GM18508 (cell line): Measurements from ENCODE around the gene PSMA3.
"Not testable (repeated sequence)": the region's sequence is repeated elsewhere in the genome, so short reads cannot be mapped to it uniquely, and the experiment has no call there.

ENCODE experiments used
- ATAC-seq: cut with Tn5 transposase; IDR thresholded peaks from one replicate; pipeline ENCODE4 v1.9.1; 2021; ENCODE audit warnings: moderate number of reproducible peaks; ENCODE audit not compliant: insufficient read depth, unreplicated experiment

Gene PSMA3

DNA sequence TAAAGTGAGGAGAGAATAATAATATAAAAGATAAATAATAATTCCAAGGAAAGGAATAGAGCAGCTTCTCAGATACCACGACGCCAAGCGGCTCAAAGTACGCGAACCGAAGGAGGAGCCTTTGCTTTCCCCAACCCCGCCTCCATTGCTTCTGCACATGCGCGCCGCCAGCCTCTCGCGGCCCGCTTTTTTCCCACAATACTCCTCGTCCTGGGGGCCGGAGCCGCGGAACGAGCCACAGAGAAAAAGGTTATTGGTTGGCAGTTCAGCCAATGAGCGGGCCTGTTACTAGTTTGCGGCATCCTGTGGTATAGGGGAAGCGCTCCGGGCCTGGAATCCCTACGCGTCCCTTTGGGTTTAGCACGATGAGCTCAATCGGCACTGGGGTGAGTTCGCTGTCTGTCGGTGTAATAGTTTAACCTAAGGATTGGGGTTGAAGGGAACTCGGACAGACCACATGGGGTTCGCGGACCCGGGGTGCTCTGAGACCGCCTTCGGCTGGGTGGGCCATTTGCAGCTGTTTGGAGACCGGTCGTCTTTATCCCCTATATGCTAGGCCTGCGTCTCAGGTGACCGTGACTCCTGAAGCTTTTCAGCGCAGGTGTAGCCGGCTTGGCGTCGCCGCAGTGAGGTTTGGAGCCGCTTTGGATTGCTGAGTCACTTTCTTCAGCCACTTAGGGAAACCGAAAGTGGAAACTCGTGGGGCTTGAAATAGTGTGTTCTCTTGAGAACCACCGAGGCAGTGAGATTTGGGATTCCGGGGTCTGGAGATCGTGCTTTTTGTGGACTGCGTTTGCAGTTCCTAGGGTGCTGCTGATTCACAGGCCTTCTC is at the start of gene PSMA3:
TSS of gene PSMA3 (plus strand) at position 288 of the 832 bp plus-strand sequence. CDS start at position 366, 78 bp downstream.
- ATAC-seq: peak; percentile 75

DNA sequence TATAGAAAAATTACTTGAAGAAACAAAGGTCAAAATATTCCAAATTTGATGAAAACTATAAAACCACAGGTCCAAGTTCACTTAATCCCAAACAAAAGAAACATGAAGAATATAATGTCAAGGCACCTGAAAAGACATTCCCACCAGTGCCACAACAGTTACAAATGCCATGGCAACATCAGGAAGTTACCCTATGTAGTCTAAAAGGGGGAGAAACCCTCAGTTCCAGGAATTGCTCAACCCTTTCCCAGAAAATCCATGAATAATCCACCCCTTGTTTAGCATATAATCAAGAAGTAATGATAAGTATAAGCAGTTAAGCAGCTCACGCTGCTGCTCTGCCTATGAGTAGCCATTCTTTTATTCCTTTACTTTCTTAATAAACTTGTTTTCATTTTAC is 48.4 kb upstream of the PSMA3 start:
- no peak for ATAC-seq

DNA sequence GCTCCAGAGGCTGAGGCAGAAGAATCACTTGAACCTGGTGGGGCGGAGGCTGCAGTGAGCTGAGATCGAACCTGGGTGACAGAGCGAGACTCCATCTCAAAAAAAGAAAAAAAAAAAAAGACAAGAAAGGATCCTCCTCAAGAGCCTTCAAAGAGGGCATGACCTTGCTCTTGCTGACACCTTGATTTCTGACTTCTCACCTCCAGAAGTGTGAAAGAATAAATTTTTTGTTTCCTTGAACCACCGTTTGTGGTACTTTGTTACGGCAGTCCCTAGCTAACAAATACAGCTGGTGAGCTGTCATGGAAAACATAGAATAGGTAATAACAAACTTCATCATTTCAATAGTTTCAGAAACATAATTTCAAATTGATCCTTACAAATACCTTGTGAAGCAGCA is 46.6 kb upstream of the PSMA3 start:
- no peak for ATAC-seq

- ATAC-seq: peak; percentile 82
These were observed 44.7 kb upstream of the PSMA3 start, which contains the start of gene ACTR10 for GRCh38 chr14:58199726-58200479. Gene ACTR10 (plus strand): TSS chr14:58200149. CDS start chr14:58200218, 69 bp downstream.

- no peak for ATAC-seq
These were observed 44.2 kb upstream of the PSMA3 start for GRCh38 chr14:58200480-58200841.

- ATAC-seq: no peak
These were observed 43.8 kb upstream of the PSMA3 start for GRCh38 chr14:58200846-58201245.

- no peak for ATAC-seq
These were observed 31.5 kb upstream of the PSMA3 start for GRCh38 chr14:58213176-58213575.

GRCh38 chr14:58215191-58215914 is 29.3 kb upstream of the PSMA3 start:
- no peak for ATAC-seq

DNA sequence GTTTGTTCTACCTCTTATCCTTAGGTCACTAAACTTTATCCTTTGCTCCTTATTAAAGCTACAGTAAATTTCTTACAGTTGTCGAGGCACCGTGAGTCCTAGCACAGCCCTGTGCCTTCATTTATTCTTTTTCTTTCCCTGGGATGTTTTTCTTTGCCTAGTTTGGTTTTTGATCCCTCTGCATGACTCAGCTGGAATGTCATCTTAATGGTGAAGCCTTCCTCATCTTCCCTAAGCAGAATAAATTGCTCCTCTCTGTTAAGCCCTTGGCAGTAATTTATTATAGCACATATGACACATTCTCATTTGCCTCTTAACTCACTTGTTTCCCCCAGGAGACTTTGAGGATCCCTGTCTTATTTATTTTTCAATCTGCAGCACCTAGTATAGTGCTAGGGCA is 28.1 kb upstream of the PSMA3 start:
- no peak for ATAC-seq

DNA sequence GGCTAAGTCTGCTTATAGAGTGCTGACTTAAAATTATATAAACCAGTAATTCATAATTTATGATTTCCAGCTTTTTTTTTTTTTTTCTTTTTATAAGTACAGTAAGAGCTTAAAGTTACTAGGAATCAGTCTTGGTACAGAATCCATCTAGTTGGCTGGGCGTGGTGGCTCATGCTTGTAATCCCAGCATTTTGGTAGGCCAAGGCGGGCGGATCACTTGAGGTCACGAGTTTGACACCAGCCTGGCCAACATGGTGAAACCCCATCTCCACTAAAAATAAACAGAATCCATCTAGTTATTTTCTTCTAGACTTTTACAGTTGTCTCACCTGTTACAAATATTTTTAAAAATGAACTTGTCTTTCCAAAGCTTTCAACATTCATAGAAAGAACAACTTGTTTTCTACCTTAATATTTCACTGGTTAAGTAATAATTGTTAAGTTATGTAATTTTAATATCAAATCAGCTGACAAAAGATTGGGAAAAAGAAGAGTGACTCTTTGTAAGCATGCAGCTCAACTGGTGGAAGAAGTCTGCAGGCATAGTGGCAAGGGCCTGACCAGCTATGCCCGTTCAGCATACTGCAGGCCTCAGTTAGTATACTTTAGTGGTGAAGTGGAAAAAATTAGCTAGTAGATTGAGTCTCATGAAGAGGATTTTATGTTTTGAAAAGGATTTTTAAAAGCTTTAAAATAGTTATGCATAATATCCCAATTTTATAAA is 17.4 kb upstream of the PSMA3 start:
- no peak for ATAC-seq

- no peak for ATAC-seq
These were observed 6.1 kb upstream of the PSMA3 start for GRCh38 chr14:58238252-58239243.

DNA sequence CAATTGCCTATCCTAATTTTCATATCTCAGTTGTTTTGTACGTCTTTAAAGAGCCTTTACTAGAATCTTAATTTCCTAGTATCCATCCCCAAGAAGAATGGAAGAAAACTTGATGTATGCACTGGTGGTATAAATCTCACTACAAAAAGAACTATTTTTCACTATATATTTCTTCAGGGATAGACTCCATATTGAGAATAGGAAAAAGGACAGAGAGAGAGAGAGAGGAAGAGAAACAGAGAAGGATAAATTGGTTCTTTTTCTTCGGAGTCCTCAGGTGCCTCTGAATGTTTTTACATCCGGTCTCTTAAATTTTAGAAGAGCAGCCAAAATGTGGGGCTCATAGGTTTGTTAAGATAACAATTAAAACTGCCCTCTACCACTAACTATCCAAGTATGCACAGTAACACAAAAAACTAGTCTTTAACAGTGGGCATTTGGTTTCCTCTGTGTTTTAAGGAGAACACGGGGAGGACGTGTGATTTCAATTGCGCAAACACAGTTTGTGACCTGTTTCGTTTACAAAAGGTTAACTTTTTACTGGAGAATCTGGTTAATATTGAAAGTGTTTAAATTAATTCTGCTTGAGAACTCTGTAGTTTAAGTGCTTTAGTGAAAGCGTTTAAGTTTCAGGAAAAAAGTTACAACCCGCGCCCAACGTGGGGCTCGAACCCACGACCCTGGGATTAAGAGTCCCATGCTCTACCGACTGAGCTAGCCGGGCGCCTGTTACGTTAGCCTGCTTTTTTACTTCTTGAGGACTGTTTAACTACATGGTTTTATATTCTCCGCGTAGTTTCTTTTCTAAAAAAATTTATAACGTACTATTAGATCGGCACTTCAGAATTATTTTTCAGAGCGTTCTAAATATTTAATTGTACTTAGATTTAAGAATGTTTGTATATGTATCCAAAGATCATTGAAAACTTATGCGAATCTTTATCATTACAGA is 5.1 kb upstream of the PSMA3 start:
- no peak for ATAC-seq

GRCh38 chr14:58243790-58244555 is 670 bp upstream of the PSMA3 start:
- ATAC-seq: peak; percentile 19

DNA sequence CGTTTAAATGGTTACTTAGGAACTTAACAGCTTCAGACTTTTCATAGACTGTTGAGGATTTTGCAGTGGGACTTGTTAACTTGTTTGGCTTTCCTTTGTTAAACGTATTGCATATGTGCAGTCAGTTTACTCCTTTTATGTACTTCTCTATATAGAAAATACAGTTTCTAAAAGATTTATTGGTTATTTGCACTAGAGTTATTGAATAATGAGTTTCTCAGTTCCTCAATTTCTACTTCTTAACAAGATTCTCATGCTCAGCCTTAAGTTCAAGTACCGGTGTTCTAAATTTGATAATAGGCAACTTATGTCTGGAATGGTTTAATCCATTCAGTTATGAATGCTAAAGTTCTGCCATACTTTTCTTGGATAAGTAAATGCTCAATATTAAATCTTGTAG is 919 bp downstream of the PSMA3 start:
- no peak for ATAC-seq

DNA sequence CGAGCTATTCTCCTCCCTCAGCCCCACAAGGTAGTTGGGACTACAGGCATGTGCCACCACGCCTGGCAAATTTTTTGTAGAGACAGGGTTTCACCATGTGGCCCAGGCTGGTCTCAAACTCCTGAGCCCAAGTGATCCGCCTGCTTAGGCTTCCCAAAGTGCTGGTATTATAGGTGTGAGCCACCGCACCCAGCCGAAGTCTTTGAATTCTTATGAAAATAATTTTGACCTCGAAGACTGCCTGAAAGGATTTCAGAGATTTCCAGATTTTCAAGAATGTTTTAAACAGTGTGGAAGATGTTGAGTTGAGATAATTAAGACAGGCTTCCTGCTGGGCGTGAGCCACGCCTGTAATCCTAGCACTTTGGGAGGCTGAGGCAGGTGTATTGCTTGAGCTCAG is 5.0 kb downstream of the PSMA3 start:
- no peak for ATAC-seq

- no peak for ATAC-seq
These were observed 13.5 kb downstream of the PSMA3 start for GRCh38 chr14:58258156-58258555.

DNA sequence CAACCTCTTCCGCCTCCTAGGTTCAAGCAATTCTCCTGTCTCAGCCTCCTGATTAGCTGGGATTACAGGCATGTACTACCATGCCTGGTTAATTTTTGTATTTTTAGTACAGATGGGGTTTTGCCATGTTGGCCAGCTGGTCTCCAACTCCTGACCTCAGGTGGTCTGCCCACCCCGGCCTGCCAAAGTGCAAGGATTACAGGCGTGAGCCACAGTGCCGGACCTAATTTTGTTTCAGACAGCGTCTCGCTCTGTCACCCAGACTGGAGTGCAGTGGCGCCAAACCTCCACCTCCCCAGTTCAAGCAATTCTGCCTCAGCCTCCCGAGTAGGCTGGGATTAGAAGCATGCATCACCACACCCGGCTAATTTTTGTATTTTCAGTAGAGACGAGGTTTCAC is 17.4 kb downstream of the PSMA3 start:
- ATAC-seq: not testable (repeated sequence)
